WTC11 (cell line): Measurements from ENCODE around the gene SETD2. TPM values are rescaled to one million over a fixed set of nuclear protein-coding genes. Genes with fewer than 3 reads are reported as not detected.

ENCODE experiments used
- ATAC-seq: fragments of 200-7000 bp; cut with Tn5 transposase; 2 replicates; pipeline ENCODE4 v1.10.0; 2021; ENCODE audit warnings: mild to moderate bottlenecking, moderate library complexity
- CTCF ChIA-PET: fragments of 300-600 bp; sonication (Branson Sonifier 250); formaldehyde crosslinking; loops from one replicate; lab custom pipeline; 2021; ENCODE audit warnings: antibody characterized with exemption; lab: Charles Lee
- POLR2A ChIA-PET: fragments of 350-600 bp; sonication (Branson Sonifier 250); formaldehyde crosslinking; loops from one replicate; lab custom pipeline; 2021; ENCODE audit warnings: antibody characterized with exemption; lab: Charles Lee
- DNase-seq: peaks from one replicate; pipeline ENCODE4 v3.0.0; 2021; ENCODE audit warnings: low spot score
- H3K27ac Mint-ChIP-seq: 2 replicates; pipeline ENCODE4 v1.8.0; 2021; ENCODE audit warnings: mixed read lengths
- H3K27me3 Mint-ChIP-seq: 2 replicates; pipeline ENCODE4 v1.8.0; 2021; ENCODE audit warnings: low read depth, mild to moderate bottlenecking, moderate library complexity, mixed read lengths
- H3K36me3 Mint-ChIP-seq: 2 replicates; pipeline ENCODE4 v1.8.0; 2021; ENCODE audit warnings: mixed read lengths
- H3K4me1 Mint-ChIP-seq: 2 replicates; pipeline ENCODE4 v1.8.0; 2022; ENCODE audit warnings: mixed read lengths
- H3K4me3 Mint-ChIP-seq: 2 replicates; pipeline ENCODE4 v1.8.0; 2021; ENCODE audit warnings: mild to moderate bottlenecking, moderate library complexity, mixed read lengths
- H3K9me3 Mint-ChIP-seq: 2 replicates; pipeline ENCODE4 v1.8.0; 2021; ENCODE audit warnings: mixed read lengths
- CBFB ChIP-seq: sonication (generic); formaldehyde crosslinking; IDR thresholded peaks from 2 replicates; pipeline ENCODE4 v1.8.1; 2022; ENCODE audit warnings: mild to moderate bottlenecking, low read depth, missing genetic modification reagents
- EMX1 ChIP-seq: fragments of 250-450 bp; sonication (Bioruptor Pico); IDR thresholded peaks from 2 replicates; pipeline ENCODE4 v1.8.0; 2021; ENCODE audit warnings: mild to moderate bottlenecking
- ERG ChIP-seq: fragments of 250-450 bp; sonication (Bioruptor Pico); IDR thresholded peaks from 2 replicates; pipeline ENCODE4 v1.8.0; 2021; ENCODE audit warnings: mild to moderate bottlenecking
- ESRRA ChIP-seq: sonication (generic); formaldehyde crosslinking; IDR thresholded peaks from 2 replicates; pipeline ENCODE4 v1.8.1; 2022; ENCODE audit warnings: mild to moderate bottlenecking, missing genetic modification reagents, borderline replicate concordance
- FOXP1 ChIP-seq: sonication (generic); formaldehyde crosslinking; IDR thresholded peaks from 2 replicates; pipeline ENCODE4 v1.8.0; 2022; ENCODE audit warnings: missing genetic modification reagents, mild to moderate bottlenecking, moderate library complexity, borderline replicate concordance
- GTF2I ChIP-seq: fragments of 250-450 bp; sonication (Bioruptor Pico); conservative IDR thresholded peaks from 2 replicates; pipeline ENCODE4 v1.4.0; 2021; ENCODE audit warnings: mild to moderate bottlenecking
- KAT7 ChIP-seq: sonication (generic); formaldehyde crosslinking; IDR thresholded peaks from 2 replicates; pipeline ENCODE4 v1.8.1; 2023; ENCODE audit warnings: missing genetic modification reagents, mild to moderate bottlenecking, borderline replicate concordance
- MYBL2 ChIP-seq: sonication (generic); formaldehyde crosslinking; IDR thresholded peaks from 2 replicates; pipeline ENCODE4 v1.8.1; 2023; ENCODE audit warnings: mild to moderate bottlenecking, moderate library complexity, missing genetic modification reagents
- NFATC4 ChIP-seq: fragments of 250-450 bp; sonication (Bioruptor Pico); IDR thresholded peaks from 2 replicates; pipeline ENCODE4 v1.9.0; 2021; ENCODE audit warnings: mild to moderate bottlenecking
- NFE2L1 ChIP-seq: sonication (generic); formaldehyde crosslinking; IDR thresholded peaks from 2 replicates; pipeline ENCODE4 v1.8.1; 2023; ENCODE audit warnings: missing genetic modification reagents
- NR3C1 ChIP-seq: sonication (generic); formaldehyde crosslinking; conservative IDR thresholded peaks from 2 replicates; pipeline ENCODE4 v1.8.1; 2023; ENCODE audit warnings: low read depth, mild to moderate bottlenecking, missing genetic modification reagents
- SMAD3 ChIP-seq: sonication (generic); formaldehyde crosslinking; IDR thresholded peaks from 2 replicates; pipeline ENCODE4 v1.8.0; 2022; ENCODE audit warnings: missing genetic modification reagents, mild to moderate bottlenecking, borderline replicate concordance
- TCF7 ChIP-seq: sonication (generic); formaldehyde crosslinking; IDR thresholded peaks from 2 replicates; pipeline ENCODE4 v1.8.0; 2022; ENCODE audit warnings: mild to moderate bottlenecking, low read depth, missing genetic modification reagents, moderate library complexity
- TP53 ChIP-seq: sonication (generic); formaldehyde crosslinking; IDR thresholded peaks from 2 replicates; pipeline ENCODE4 v1.8.1; 2023; ENCODE audit warnings: mild to moderate bottlenecking, missing genetic modification reagents
- USF2 ChIP-seq: sonication (generic); formaldehyde crosslinking; IDR thresholded peaks from 2 replicates; pipeline ENCODE4 v1.8.1; 2023; ENCODE audit warnings: mild to moderate bottlenecking, missing genetic modification reagents, moderate library complexity
- ZBTB21 ChIP-seq: sonication (generic); formaldehyde crosslinking; IDR thresholded peaks from 2 replicates; pipeline ENCODE4 v1.8.1; 2023; ENCODE audit warnings: mild to moderate bottlenecking, missing genetic modification reagents, borderline replicate concordance
- ZNF219 ChIP-seq: sonication (generic); formaldehyde crosslinking; IDR thresholded peaks from 2 replicates; pipeline ENCODE4 v1.8.0; 2023; ENCODE audit warnings: missing genetic modification reagents, mild to moderate bottlenecking, borderline replicate concordance
- ZNF232 ChIP-seq: sonication (generic); formaldehyde crosslinking; IDR thresholded peaks from 2 replicates; pipeline ENCODE4 v1.8.0; 2022; ENCODE audit warnings: mild to moderate bottlenecking, missing genetic modification reagents
- ZNF423 ChIP-seq: fragments of 250-450 bp; sonication (Bioruptor Pico); IDR thresholded peaks from 2 replicates; pipeline ENCODE4 v2.1.2; 2022; ENCODE audit warnings: mild to moderate bottlenecking, moderate library complexity
- total RNA-seq: library from RNA; stranded (reverse); gene quantifications from 3 replicates; pipeline ENCODE4 v1.2.3, GENCODE V29; 2021
- TF ChIP-seq, protein P1 (sequence below): sonication (generic); formaldehyde crosslinking; IDR thresholded peaks from 2 replicates; pipeline ENCODE4 v1.8.1; 2022; ENCODE audit warnings: low read depth, mild to moderate bottlenecking, moderate library complexity, missing genetic modification reagents, borderline replicate concordance
- TF ChIP-seq, protein P2 (sequence below): fragments of 250-450 bp; sonication (Bioruptor Pico); IDR thresholded peaks from 2 replicates; pipeline ENCODE4 v1.9.0; 2021; ENCODE audit warnings: mild to moderate bottlenecking, borderline replicate concordance
- TF ChIP-seq, protein P3 (sequence below): fragments of 250-450 bp; sonication (Bioruptor Pico); IDR thresholded peaks from 2 replicates; pipeline ENCODE4 v1.9.0; 2021; ENCODE audit warnings: moderate library complexity, mild to moderate bottlenecking, inconsistent platforms, borderline replicate concordance
- TF ChIP-seq, protein P4 (sequence below): fragments of 250-450 bp; sonication (Bioruptor Pico); conservative IDR thresholded peaks from 2 replicates; pipeline ENCODE4 v1.9.0; 2021; ENCODE audit warnings: mild to moderate bottlenecking

The SETD2 gene
- total RNA-seq, 1 experiment from 2014 or later: 39.8 TPM

DNA sequence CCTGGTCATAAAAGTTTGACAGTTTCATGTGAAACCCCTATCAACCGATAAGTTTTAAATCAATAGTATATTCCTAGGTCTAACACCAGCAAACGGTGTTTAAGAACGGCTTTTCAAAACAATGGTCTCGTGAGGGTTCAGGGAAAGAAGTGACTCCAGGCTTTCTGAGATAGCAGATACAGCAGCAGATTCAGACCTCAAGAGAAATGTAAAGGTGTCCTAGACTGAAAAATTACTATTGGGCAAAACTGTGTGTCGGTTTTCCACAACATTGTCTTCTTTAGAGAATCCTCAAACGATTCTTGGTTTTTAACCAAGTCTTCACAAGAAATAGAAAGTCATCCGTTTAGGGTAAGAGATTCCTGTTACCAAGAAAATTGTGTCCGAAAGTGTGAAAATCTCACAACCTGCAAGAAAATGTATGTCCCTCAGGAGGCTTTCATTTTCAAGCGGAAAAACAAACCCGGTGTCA lies 1.2 kb downstream of the SETD2 start:
- DNase-seq (no peak), ATAC-seq (no peak)
- peaks cover 50% of the 10 kb centered on the region for H3K4me1 Mint-ChIP-seq
- no peak for TF ChIP-seq ERG (CRISPR knock-in tag)
- TF ChIP-seq ZNF423 (CRISPR knock-in tag): no peak
- no peak for TF ChIP-seq NFATC4 (CRISPR knock-in tag)
- TF ChIP-seq ZBTB21: no peak
- no peak for TF ChIP-seq ZNF232 (CRISPR knock-in tag)
- no peak for TF ChIP-seq NR3C1 (CRISPR knock-in tag)
- no peak for TF ChIP-seq GTF2I
- no peak for TF ChIP-seq KAT7 (CRISPR knock-in tag)
- TF ChIP-seq EMX1 (CRISPR knock-in tag): no peak
- TF ChIP-seq, all 79 proteins: peak for 0
- H3K4me3 Mint-ChIP-seq: peak overlapping the region; percentile 93
- no peaks in the 10 kb centered on the region for H3K27me3 Mint-ChIP-seq
- POLR2A ChIA-PET: no interaction called here
- H3K9me3 Mint-ChIP-seq: no peaks in the 10 kb centered on the region
- CTCF ChIA-PET: interaction anchor here (1.3 kb wide), 1 partner anchor 69 kb away, joined by 3 read pairs; no protein-coding TSS in a partner anchor
- H3K36me3 Mint-ChIP-seq: peaks cover 4% of the 10 kb centered on the region; the same call in 1 of the 2 replicates
- peak overlapping the region; percentile 96 for H3K27ac Mint-ChIP-seq

GRCh38 chr3:47161983-47162696 lies 1.8 kb downstream of the SETD2 start:
- DNase-seq (no peak), ATAC-seq (no peak)
- ChIA-PET POLR2A (no interaction called here), CTCF (no interaction called here)
- H3K27me3 Mint-ChIP-seq: no peaks in the 10 kb centered on the region
- peak overlapping the region; percentile 96 for H3K27ac Mint-ChIP-seq
- H3K4me1 Mint-ChIP-seq: peaks cover 53% of the 10 kb centered on the region
- peaks cover 4% of the 10 kb centered on the region; the same call in 1 of the 2 replicates for H3K36me3 Mint-ChIP-seq
- peak overlapping the region; percentile 93 for H3K4me3 Mint-ChIP-seq
- no peaks in the 10 kb centered on the region for H3K9me3 Mint-ChIP-seq
- TF ChIP-seq ESRRA (CRISPR knock-in tag) (no peak), SMAD3 (no peak), FOXP1 (no peak), ZNF232 (CRISPR knock-in tag) (no peak), CBFB (CRISPR knock-in tag) (no peak), NFE2L1 (CRISPR knock-in tag) (no peak), MYBL2 (CRISPR knock-in tag) (no peak), ZNF219 (CRISPR knock-in tag) (no peak), USF2 (CRISPR knock-in tag) (no peak), TP53 (CRISPR knock-in tag) (no peak), TCF7 (CRISPR knock-in tag) (no peak)
- TF ChIP-seq, protein P1, sequence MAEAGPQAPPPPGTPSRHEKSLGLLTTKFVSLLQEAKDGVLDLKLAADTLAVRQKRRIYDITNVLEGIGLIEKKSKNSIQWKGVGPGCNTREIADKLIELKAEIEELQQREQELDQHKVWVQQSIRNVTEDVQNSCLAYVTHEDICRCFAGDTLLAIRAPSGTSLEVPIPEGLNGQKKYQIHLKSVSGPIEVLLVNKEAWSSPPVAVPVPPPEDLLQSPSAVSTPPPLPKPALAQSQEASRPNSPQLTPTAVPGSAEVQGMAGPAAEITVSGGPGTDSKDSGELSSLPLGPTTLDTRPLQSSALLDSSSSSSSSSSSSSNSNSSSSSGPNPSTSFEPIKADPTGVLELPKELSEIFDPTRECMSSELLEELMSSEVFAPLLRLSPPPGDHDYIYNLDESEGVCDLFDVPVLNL (CRISPR knock-in tag): no peak
- TF ChIP-seq, protein P2, sequence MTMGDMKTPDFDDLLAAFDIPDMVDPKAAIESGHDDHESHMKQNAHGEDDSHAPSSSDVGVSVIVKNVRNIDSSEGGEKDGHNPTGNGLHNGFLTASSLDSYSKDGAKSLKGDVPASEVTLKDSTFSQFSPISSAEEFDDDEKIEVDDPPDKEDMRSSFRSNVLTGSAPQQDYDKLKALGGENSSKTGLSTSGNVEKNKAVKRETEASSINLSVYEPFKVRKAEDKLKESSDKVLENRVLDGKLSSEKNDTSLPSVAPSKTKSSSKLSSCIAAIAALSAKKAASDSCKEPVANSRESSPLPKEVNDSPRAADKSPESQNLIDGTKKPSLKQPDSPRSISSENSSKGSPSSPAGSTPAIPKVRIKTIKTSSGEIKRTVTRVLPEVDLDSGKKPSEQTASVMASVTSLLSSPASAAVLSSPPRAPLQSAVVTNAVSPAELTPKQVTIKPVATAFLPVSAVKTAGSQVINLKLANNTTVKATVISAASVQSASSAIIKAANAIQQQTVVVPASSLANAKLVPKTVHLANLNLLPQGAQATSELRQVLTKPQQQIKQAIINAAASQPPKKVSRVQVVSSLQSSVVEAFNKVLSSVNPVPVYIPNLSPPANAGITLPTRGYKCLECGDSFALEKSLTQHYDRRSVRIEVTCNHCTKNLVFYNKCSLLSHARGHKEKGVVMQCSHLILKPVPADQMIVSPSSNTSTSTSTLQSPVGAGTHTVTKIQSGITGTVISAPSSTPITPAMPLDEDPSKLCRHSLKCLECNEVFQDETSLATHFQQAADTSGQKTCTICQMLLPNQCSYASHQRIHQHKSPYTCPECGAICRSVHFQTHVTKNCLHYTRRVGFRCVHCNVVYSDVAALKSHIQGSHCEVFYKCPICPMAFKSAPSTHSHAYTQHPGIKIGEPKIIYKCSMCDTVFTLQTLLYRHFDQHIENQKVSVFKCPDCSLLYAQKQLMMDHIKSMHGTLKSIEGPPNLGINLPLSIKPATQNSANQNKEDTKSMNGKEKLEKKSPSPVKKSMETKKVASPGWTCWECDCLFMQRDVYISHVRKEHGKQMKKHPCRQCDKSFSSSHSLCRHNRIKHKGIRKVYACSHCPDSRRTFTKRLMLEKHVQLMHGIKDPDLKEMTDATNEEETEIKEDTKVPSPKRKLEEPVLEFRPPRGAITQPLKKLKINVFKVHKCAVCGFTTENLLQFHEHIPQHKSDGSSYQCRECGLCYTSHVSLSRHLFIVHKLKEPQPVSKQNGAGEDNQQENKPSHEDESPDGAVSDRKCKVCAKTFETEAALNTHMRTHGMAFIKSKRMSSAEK (CRISPR knock-in tag): no peak
- TF ChIP-seq, protein P3, sequence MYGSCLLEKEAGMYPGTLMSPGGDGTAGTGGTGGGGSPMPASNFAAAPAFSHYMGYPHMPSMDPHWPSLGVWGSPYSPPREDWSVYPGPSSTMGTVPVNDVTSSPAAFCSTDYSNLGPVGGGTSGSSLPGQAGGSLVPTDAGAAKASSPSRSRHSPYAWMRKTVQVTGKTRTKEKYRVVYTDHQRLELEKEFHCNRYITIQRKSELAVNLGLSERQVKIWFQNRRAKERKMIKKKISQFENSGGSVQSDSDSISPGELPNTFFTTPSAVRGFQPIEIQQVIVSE: no peak
- TF ChIP-seq, protein P4, sequence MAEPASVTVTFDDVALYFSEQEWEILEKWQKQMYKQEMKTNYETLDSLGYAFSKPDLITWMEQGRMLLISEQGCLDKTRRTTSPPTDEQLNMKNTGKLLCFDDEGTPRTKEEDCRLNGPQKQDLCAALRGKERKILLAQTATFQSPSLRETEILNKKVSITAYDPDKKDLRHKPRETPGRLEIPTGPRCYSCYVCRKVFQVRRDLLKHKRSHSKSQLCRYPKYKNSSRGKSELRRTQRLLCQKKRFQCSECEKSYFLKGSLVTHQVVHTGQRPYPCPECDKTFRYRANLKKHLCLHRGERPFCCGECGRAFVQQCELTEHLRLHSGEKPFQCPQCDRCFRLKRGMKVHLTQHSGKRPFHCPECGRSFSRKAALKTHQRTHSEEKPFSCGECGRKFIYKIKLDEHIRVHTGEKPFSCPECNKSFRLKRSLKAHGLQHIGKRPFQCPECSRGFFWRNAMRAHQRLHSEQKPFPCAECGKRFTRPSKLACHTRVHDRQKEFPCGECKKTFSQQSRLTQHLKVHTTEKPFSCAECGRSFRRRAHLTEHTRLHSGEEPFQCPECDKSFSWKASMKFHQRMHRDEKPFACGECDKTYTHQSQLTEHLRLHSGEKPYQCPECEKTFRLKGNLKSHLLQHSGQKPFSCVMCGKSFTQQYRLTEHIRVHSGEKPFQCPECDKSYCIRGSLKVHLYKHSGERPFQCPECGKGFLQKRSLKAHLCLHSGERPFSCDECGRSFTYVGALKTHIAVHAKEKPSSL (CRISPR knock-in tag): no peak
